NCI-H2196 (cell line): Measurements from ENCODE around the gene OR4K15.
"Not testable (repeated sequence)": the region's sequence is repeated elsewhere in the genome, so short reads cannot be mapped to it uniquely, and the experiment has no call there.

Experiments
- DNase-seq: peaks from one replicate; lab custom pipeline; 2025; ENCODE audit not compliant: unreplicated experiment; lab: John Stamatoyannopoulos, UW

Gene OR4K15

GRCh38 chr14:19975291-19975690 is at the start of gene OR4K15:
Gene OR4K15, plus strand, starts transcription at chr14:19975591. Its CDS starts 0 bp downstream, at chr14:19975591.
- no peak for DNase-seq

GRCh38 chr14:19930617-19931016 is 44.8 kb upstream of the OR4K15 start, which contains the start of gene OR4K1:
Gene OR4K1, plus strand, starts transcription at chr14:19930917. Its CDS starts 4,750 bp downstream, at chr14:19935667.
- DNase-seq, result no peak

- no peak for DNase-seq
These were observed 33.7 kb upstream of the OR4K15 start for GRCh38 chr14:19941668-19942067.

- DNase-seq, result no peak
These were observed 27.8 kb upstream of the OR4K15 start for GRCh38 chr14:19947413-19948090.

- DNase-seq, result no peak
These were observed 26.2 kb upstream of the OR4K15 start for GRCh38 chr14:19949218-19949617.

GRCh38 chr14:19969735-19970134 is 5.7 kb upstream of the OR4K15 start:
- not testable (repeated sequence) for DNase-seq

GRCh38 chr14:19974844-19975243 is 547 bp upstream of the OR4K15 start:
- DNase-seq, result no peak

GRCh38 chr14:19993438-19993837 is 18.0 kb downstream of the OR4K15 start:
- DNase-seq, result no peak

- DNase-seq, result no peak
These were observed 26.5 kb downstream of the OR4K15 start, which contains the start of gene OR4Q2 for GRCh38 chr14:20001863-20002262. Gene OR4Q2, plus strand, starts transcription at chr14:20002163.

GRCh38 chr14:20002319-20002718 is 26.9 kb downstream of the OR4K15 start:
- DNase-seq, result no peak

GRCh38 chr14:20008156-20008555 is 32.8 kb downstream of the OR4K15 start:
- no peak for DNase-seq

GRCh38 chr14:20019257-20019865 is 44.0 kb downstream of the OR4K15 start, which contains the start of gene OR4K14:
Gene OR4K14, minus strand, starts transcription at chr14:20019307. Its CDS starts 4,114 bp downstream, at chr14:20015193.
- no peak for DNase-seq
